WTC11 (cell line): ENCODE data around the gene TANGO2. TPM values are rescaled to one million over a fixed set of nuclear protein-coding genes. Genes with fewer than 3 reads are reported as not detected.

Experiments used
- ATAC-seq: fragments of 200-7000 bp; cut with Tn5 transposase; 2 replicates; pipeline ENCODE4 v1.10.0; 2021; ENCODE audit warnings: mild to moderate bottlenecking, moderate library complexity
- CTCF ChIA-PET: fragments of 300-600 bp; sonication (Branson Sonifier 250); formaldehyde crosslinking; loops from one replicate; lab custom pipeline; 2021; ENCODE audit warnings: antibody characterized with exemption; lab: Charles Lee
- POLR2A ChIA-PET: fragments of 350-600 bp; sonication (Branson Sonifier 250); formaldehyde crosslinking; loops from one replicate; lab custom pipeline; 2021; ENCODE audit warnings: antibody characterized with exemption; lab: Charles Lee
- DNase-seq: peaks from one replicate; pipeline ENCODE4 v3.0.0; 2021; ENCODE audit warnings: low spot score
- H3K27ac Mint-ChIP-seq: 2 replicates; pipeline ENCODE4 v1.8.0; 2021; ENCODE audit warnings: mixed read lengths
- H3K27me3 Mint-ChIP-seq: 2 replicates; pipeline ENCODE4 v1.8.0; 2021; ENCODE audit warnings: low read depth, mild to moderate bottlenecking, moderate library complexity, mixed read lengths
- H3K36me3 Mint-ChIP-seq: 2 replicates; pipeline ENCODE4 v1.8.0; 2021; ENCODE audit warnings: mixed read lengths
- H3K4me1 Mint-ChIP-seq: 2 replicates; pipeline ENCODE4 v1.8.0; 2022; ENCODE audit warnings: mixed read lengths
- H3K4me3 Mint-ChIP-seq: 2 replicates; pipeline ENCODE4 v1.8.0; 2021; ENCODE audit warnings: mild to moderate bottlenecking, moderate library complexity, mixed read lengths
- H3K9me3 Mint-ChIP-seq: 2 replicates; pipeline ENCODE4 v1.8.0; 2021; ENCODE audit warnings: mixed read lengths
- ATF1 ChIP-seq: sonication (generic); formaldehyde crosslinking; IDR thresholded peaks from 2 replicates; pipeline ENCODE4 v1.8.1; 2023; ENCODE audit warnings: mild to moderate bottlenecking, moderate library complexity, missing genetic modification reagents
- CBFB ChIP-seq: sonication (generic); formaldehyde crosslinking; IDR thresholded peaks from 2 replicates; pipeline ENCODE4 v1.8.1; 2022; ENCODE audit warnings: mild to moderate bottlenecking, low read depth, missing genetic modification reagents
- FOXK1 ChIP-seq: sonication (generic); formaldehyde crosslinking; IDR thresholded peaks from 2 replicates; pipeline ENCODE4 v1.8.0; 2022; ENCODE audit warnings: mild to moderate bottlenecking, moderate library complexity, missing genetic modification reagents
- GABPB1 ChIP-seq: sonication (generic); formaldehyde crosslinking; IDR thresholded peaks from 2 replicates; pipeline ENCODE4 v1.8.1; 2023; ENCODE audit warnings: mild to moderate bottlenecking, missing genetic modification reagents
- GRHL2 ChIP-seq: fragments of 250-450 bp; sonication (Bioruptor Pico); IDR thresholded peaks from 2 replicates; pipeline ENCODE4 v1.8.0; 2022; ENCODE audit warnings: mild to moderate bottlenecking, moderate library complexity; ENCODE audit not compliant: insufficient replicate concordance, severe bottlenecking
- JUN ChIP-seq: sonication (generic); formaldehyde crosslinking; IDR thresholded peaks from 2 replicates; pipeline ENCODE4 v1.8.0; 2023; ENCODE audit warnings: mild to moderate bottlenecking, missing genetic modification reagents
- MYBL2 ChIP-seq: sonication (generic); formaldehyde crosslinking; IDR thresholded peaks from 2 replicates; pipeline ENCODE4 v1.8.1; 2023; ENCODE audit warnings: mild to moderate bottlenecking, moderate library complexity, missing genetic modification reagents
- NFYB ChIP-seq: sonication (generic); formaldehyde crosslinking; conservative IDR thresholded peaks from 2 replicates; pipeline ENCODE4 v1.8.0; 2022; ENCODE audit warnings: low read depth, missing genetic modification reagents
- OVOL2 ChIP-seq: fragments of 250-450 bp; sonication (Bioruptor Pico); IDR thresholded peaks from 2 replicates; pipeline ENCODE4 v1.9.0; 2021; ENCODE audit warnings: mild to moderate bottlenecking, borderline replicate concordance
- PRDM15 ChIP-seq: sonication (generic); formaldehyde crosslinking; IDR thresholded peaks from 2 replicates; pipeline ENCODE4 v1.8.0; 2022; ENCODE audit warnings: missing genetic modification reagents
- RORB ChIP-seq: fragments of 250-450 bp; sonication (Bioruptor Pico); IDR thresholded peaks from 2 replicates; pipeline ENCODE4 v1.9.0; 2021; ENCODE audit warnings: mild to moderate bottlenecking
- ZBTB21 ChIP-seq: sonication (generic); formaldehyde crosslinking; IDR thresholded peaks from 2 replicates; pipeline ENCODE4 v1.8.1; 2023; ENCODE audit warnings: mild to moderate bottlenecking, missing genetic modification reagents, borderline replicate concordance
- ZNF138 ChIP-seq: sonication (generic); formaldehyde crosslinking; conservative IDR thresholded peaks from 2 replicates; pipeline ENCODE4 v1.8.1; 2022; ENCODE audit warnings: mild to moderate bottlenecking, moderate library complexity, missing genetic modification reagents
- ZNF416 ChIP-seq: fragments of 250-450 bp; sonication (Bioruptor Pico); IDR thresholded peaks from 2 replicates; pipeline ENCODE4 v1.9.0; 2021; ENCODE audit warnings: mild to moderate bottlenecking, inconsistent platforms
- ZNF423 ChIP-seq: fragments of 250-450 bp; sonication (Bioruptor Pico); IDR thresholded peaks from 2 replicates; pipeline ENCODE4 v2.1.2; 2022; ENCODE audit warnings: mild to moderate bottlenecking, moderate library complexity
- ZNF532 ChIP-seq: fragments of 250-450 bp; sonication (Bioruptor Pico); IDR thresholded peaks from 2 replicates; pipeline ENCODE4 v1.9.0; 2021; ENCODE audit warnings: mild to moderate bottlenecking, borderline replicate concordance
- total RNA-seq: library from RNA; stranded (reverse); gene quantifications from 3 replicates; pipeline ENCODE4 v1.2.3, GENCODE V29; 2021
- TF ChIP-seq, protein P1 (sequence below): sonication (generic); formaldehyde crosslinking; IDR thresholded peaks from 2 replicates; pipeline ENCODE4 v1.8.0; 2022; ENCODE audit warnings: mild to moderate bottlenecking, missing genetic modification reagents
- TF ChIP-seq, protein P2 (sequence below): sonication (generic); formaldehyde crosslinking; IDR thresholded peaks from 2 replicates; pipeline ENCODE4 v1.8.1; 2023; ENCODE audit warnings: mild to moderate bottlenecking, missing genetic modification reagents, moderate library complexity
- TF ChIP-seq, protein P3 (sequence below): sonication (generic); formaldehyde crosslinking; IDR thresholded peaks from 2 replicates; pipeline ENCODE4 v1.8.0; 2023; ENCODE audit warnings: mild to moderate bottlenecking, missing genetic modification reagents
- TF ChIP-seq, protein P4 (sequence below): sonication (generic); formaldehyde crosslinking; IDR thresholded peaks from 2 replicates; pipeline ENCODE4 v1.8.1; 2023; ENCODE audit warnings: mild to moderate bottlenecking, missing genetic modification reagents, borderline replicate concordance

Gene TANGO2
- total RNA-seq, 1 experiment from 2014 or later = 14.8 TPM

DNA sequence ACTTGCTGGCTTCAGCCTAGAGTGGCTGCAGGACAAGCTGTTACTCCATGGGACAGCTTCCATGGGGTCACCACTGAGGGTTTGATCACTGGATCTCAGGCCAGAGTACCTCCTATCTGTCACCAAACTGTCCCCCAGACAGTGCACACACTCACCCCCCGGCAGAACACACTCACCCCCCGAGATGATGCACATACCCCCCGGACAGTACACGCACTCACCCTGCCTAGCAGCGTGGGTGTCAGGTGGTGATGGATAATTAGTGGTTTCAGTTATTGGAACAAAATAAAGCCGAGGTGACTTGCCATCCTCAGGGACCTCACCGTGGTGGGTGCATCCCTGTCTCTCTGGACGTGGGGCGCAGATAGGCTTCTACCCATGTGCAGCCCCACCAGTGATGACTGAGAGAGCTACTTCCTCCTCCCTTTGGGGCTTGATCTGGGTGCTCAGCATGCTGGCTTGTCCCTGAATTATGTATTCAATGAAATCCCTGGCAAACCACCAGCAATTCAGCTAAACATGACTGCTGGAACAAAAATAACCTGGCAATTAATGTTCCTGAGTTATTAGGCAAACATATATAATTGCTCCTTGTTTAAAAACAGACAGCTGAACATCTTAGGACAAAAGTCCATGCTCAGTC lies 18.9 kb downstream of the TANGO2 start:
- no peak overlapping the region for H3K4me3 Mint-ChIP-seq
- ChIA-PET CTCF (no interaction called here), POLR2A (interaction anchor here (0.6 kb wide), 1 partner anchor 39 kb away, joined by 7 read pairs; no protein-coding TSS in a partner anchor)
- no peak for DNase-seq
- H3K27me3 Mint-ChIP-seq = no peaks in the 10 kb centered on the region
- H3K9me3 Mint-ChIP-seq = no peaks in the 10 kb centered on the region
- H3K27ac Mint-ChIP-seq = no peak overlapping the region
- H3K4me1 Mint-ChIP-seq = no peaks in the 10 kb centered on the region
- no peaks in the 10 kb centered on the region for H3K36me3 Mint-ChIP-seq
- no peak for ATAC-seq
- TF ChIP-seq GRHL2 (CRISPR knock-in tag) (no peak), OVOL2 (CRISPR knock-in tag) (no peak), NFYB (CRISPR knock-in tag) (no peak), PRDM15 (CRISPR knock-in tag) (no peak), ZBTB21 (CRISPR knock-in tag) (no peak), JUN (CRISPR knock-in tag) (no peak), RORB (CRISPR knock-in tag) (no peak), ZNF423 (CRISPR knock-in tag) (no peak), ZNF138 (CRISPR knock-in tag) (no peak), MYBL2 (no peak), ATF1 (no peak), ZNF416 (CRISPR knock-in tag) (no peak), GABPB1 (CRISPR knock-in tag) (no peak), ZNF532 (no peak), FOXK1 (CRISPR knock-in tag) (no peak), CBFB (no peak)
- TF ChIP-seq, protein P1, sequence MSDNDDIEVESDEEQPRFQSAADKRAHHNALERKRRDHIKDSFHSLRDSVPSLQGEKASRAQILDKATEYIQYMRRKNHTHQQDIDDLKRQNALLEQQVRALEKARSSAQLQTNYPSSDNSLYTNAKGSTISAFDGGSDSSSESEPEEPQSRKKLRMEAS (CRISPR knock-in tag) = no peak
- TF ChIP-seq, protein P2, sequence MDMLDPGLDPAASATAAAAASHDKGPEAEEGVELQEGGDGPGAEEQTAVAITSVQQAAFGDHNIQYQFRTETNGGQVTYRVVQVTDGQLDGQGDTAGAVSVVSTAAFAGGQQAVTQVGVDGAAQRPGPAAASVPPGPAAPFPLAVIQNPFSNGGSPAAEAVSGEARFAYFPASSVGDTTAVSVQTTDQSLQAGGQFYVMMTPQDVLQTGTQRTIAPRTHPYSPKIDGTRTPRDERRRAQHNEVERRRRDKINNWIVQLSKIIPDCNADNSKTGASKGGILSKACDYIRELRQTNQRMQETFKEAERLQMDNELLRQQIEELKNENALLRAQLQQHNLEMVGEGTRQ (CRISPR knock-in tag) = no peak
- TF ChIP-seq, protein P3, sequence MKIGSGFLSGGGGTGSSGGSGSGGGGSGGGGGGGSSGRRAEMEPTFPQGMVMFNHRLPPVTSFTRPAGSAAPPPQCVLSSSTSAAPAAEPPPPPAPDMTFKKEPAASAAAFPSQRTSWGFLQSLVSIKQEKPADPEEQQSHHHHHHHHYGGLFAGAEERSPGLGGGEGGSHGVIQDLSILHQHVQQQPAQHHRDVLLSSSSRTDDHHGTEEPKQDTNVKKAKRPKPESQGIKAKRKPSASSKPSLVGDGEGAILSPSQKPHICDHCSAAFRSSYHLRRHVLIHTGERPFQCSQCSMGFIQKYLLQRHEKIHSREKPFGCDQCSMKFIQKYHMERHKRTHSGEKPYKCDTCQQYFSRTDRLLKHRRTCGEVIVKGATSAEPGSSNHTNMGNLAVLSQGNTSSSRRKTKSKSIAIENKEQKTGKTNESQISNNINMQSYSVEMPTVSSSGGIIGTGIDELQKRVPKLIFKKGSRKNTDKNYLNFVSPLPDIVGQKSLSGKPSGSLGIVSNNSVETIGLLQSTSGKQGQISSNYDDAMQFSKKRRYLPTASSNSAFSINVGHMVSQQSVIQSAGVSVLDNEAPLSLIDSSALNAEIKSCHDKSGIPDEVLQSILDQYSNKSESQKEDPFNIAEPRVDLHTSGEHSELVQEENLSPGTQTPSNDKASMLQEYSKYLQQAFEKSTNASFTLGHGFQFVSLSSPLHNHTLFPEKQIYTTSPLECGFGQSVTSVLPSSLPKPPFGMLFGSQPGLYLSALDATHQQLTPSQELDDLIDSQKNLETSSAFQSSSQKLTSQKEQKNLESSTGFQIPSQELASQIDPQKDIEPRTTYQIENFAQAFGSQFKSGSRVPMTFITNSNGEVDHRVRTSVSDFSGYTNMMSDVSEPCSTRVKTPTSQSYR (CRISPR knock-in tag) = no peak
- TF ChIP-seq, protein P4, sequence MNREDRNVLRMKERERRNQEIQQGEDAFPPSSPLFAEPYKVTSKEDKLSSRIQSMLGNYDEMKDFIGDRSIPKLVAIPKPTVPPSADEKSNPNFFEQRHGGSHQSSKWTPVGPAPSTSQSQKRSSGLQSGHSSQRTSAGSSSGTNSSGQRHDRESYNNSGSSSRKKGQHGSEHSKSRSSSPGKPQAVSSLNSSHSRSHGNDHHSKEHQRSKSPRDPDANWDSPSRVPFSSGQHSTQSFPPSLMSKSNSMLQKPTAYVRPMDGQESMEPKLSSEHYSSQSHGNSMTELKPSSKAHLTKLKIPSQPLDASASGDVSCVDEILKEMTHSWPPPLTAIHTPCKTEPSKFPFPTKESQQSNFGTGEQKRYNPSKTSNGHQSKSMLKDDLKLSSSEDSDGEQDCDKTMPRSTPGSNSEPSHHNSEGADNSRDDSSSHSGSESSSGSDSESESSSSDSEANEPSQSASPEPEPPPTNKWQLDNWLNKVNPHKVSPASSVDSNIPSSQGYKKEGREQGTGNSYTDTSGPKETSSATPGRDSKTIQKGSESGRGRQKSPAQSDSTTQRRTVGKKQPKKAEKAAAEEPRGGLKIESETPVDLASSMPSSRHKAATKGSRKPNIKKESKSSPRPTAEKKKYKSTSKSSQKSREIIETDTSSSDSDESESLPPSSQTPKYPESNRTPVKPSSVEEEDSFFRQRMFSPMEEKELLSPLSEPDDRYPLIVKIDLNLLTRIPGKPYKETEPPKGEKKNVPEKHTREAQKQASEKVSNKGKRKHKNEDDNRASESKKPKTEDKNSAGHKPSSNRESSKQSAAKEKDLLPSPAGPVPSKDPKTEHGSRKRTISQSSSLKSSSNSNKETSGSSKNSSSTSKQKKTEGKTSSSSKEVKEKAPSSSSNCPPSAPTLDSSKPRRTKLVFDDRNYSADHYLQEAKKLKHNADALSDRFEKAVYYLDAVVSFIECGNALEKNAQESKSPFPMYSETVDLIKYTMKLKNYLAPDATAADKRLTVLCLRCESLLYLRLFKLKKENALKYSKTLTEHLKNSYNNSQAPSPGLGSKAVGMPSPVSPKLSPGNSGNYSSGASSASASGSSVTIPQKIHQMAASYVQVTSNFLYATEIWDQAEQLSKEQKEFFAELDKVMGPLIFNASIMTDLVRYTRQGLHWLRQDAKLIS (CRISPR knock-in tag) = no peak
- TF ChIP-seq, all 79 proteins: peak for 0
